HG03439 (cell line): ENCODE data around the gene NLE1.
"Not testable (repeated sequence)": the region's sequence is repeated elsewhere in the genome, so short reads cannot be mapped to it uniquely, and the experiment has no call there.

Source experiments
- ATAC-seq: cut with Tn5 transposase; IDR thresholded peaks from one replicate; pipeline ENCODE4 v1.9.1; 2021; ENCODE audit warnings: mild to moderate bottlenecking, moderate library complexity; ENCODE audit not compliant: unreplicated experiment

NLE1 gene

DNA sequence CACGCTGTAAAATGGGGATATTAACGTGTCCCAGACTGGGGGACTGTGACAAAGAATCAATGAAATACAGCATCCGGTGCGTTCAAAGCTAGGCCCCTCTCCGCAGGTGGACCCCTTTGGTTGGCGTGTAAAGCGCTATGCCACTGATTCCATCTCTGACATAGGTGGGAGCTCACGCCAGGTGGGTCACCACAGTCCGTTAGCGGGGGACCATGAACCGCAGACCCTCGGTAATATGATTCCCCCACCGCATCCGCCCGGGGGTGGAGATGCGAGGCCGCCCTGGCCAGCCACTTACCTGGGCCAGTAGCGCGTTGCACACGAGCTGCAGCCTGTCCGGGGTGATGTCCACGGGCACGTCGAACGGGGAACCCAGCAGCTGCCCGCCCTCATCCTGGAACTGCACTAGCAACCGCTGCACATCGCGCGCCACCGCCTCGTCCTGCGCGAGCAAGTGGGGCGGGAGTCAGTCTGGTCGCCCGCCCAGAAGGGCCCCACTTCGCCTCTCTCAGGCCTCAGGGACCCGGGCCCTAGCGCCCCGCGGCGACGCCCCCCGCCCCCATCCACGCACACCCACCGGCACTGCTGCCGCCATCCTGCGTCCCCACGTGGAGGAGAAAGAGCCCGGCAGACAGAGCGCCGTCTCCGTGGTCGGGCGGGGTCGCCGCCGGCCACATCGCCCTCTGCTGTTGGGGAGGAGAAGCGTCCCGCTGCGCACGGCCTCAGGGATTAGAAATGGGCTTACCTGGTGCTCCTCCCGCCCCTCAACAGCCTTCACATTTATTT, at the start of gene NLE1:
NLE1 (minus strand) TSS at position 623 of the 786 bp plus-strand sequence; CDS start at position 595, 28 bp downstream.
- peak; percentile 84 for ATAC-seq

DNA sequence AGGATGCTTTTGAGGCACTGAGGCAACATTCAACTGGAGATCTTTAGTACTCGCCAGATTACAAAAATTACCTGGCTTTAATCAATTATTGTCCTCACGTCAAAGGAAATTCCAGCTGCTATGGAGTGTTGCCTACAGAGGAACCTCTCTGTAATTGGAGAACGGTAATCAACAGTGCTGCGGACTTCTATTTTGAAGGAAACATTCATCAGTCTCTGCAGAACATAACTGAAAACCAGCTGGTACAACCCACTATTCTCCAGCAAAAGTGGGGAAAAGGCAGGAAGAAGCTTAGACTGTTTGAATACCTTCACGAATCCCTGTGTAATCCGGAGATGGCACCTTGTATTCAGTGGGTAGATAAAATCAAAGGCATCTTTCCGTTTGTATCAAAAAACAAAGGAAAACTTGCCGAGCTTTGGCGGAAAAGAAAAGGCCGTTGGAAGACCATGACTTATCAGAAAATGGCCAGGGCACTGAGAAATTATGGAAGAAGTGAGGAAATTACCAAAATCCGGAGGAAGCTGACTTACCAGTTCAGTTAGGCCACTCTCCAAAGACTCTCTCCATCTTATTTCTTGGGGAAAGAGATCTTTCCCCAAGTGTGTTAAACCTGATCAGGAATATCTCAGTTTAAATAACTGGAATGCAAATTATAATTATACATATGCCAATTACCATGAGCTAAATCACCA, 49.0 kb upstream of the NLE1 start:
- no peak for ATAC-seq

DNA sequence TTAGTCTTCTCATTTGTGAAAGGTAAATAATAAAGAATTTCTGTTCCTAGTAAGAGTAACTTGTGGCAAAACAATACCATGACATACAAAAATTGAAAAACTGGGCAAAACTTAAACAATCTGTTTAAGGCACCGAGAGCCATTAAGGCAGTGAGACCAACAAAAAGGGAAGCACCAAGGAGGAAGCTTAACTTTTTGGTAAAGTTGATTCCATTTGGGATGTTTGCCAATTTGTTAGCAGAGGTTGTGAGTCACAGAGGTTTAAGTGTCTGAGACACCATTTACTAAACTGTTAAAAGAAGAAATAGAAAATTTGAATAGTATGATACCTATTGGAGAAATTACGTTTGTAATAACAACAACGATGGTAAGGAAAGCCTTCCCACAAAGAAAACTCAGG, 47.2 kb upstream of the NLE1 start:
- ATAC-seq, result no peak

DNA sequence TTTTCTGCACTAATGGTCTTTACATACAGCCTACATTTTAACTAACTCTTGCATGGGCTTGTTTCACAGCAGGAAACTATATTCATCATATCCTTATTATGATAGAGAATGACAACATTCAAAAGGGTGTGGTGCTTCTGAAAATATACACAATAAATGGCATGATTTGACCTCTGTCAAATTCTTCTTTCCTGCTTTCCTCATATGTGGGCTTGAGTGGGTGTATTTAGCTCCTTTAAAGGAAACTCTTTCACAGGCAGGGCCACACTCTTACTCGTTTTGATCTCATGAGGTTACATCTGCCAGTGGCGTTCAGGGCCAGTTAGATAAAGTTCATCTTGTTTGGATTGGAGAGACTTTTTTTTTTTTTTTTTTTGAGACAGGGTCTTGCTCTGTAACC, 46.0 kb upstream of the NLE1 start:
- no peak for ATAC-seq

DNA sequence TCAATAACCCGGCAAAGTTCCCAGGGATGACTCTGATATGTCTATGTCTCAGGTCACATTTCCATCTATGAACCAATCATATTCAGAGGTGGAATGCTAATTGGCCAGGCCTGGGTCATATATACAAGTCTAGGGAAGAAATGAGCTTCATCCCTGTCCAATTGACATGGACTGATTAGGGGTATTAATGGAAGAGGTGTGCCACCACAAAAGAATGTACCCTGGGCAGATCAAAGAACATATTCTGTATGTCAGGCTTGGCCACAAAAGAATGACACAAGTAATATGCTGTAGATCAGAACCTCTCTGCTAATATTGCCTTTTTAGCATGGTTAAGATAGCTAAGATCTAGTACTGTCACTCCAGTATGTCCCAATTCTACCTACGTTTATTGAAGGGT, 45.4 kb upstream of the NLE1 start:
- no peak for ATAC-seq

DNA sequence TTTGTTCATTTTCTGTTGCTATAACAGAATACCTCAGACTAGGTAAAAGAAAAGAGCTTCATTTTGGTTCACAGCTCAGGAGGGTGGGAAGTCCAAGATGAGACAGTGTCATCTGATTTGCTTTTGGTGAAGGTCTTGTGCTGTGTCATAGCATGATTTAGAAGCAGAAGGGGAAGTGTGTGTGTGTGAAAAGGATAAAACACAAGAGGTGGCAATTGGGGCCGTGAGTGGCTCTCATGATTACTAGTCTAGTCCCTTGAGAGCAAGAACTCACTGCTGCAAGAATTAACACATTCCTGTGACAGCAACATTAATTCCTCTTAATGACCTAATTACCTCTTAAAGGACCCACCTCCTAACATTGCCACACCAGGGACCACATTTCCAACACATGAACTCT, 43.7 kb upstream of the NLE1 start:
- no peak for ATAC-seq

DNA sequence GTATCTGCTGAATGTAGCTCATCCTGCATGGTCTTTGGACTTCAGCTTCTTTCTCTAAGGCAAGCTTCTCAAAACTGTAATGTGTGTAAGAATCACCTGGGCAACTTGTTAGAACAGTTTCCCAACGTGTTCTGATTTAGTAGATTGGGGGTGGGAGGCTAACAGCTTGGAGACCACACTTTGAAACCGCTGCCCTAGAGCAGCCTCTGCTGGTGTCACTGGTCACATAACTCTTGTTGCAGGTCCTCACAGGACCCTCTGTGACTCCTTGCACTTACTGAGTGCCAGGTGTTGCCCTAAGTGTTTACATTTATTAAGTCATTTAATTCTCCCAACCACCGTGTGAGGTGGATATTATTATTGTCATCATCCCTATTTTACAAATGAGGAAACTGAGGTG, 42.2 kb upstream of the NLE1 start:
- ATAC-seq, result no peak

DNA sequence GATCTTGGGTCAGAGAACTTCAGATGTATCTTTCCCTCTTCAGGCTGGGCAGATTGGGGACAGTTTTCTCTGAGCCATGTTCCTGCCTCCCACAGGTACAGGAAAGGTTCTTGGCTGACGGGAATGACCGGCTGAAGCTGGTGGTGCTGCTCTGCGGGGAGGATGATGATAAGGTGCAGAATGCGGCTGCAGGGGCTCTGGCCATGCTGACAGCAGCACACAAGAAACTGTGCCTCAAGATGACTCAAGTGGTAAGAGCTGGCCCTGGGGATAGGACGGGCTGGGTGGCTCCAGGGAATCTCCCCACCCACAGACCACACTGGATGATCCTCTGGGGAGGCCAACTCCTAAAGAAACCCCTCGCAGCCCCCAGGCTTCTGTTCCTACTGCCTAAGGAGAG, 41.2 kb upstream of the NLE1 start:
- no peak for ATAC-seq

DNA sequence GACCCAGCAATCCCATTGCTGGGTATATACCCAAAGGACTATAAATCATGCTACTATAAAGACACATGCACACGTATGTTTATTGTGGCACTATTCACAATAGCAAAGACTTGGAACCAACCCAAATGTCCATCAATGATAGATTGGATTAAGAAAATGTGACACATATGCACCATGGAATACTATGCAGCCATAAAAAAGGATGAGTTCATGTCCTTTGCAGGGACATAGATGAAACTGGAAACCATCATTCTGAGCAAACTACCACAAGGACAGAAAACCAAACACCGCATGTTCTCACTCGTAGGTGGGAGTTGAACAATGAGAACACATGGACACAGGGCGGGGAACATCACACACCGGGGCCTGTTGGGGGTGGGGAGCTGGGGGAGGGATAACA, 37.3 kb upstream of the NLE1 start:
- ATAC-seq, result not testable (repeated sequence)

DNA sequence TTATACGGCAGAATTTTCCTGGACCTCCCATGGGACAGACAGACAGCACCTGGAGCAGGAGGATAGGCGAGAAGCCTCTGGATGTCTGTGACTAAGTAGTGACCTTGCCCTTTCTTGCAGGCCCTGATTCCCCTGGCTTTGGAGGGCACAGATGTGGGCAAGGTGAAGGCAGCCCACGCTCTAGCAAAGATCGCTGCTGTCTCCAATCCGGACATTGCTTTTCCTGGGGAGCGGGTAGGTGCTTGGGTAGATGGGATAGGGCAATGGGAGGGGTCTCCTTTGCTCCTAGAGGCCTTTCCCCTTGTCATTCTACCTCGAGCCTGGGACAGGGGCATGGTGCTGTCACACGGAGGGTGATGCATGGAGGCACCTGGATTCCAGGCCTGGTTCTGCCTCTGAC, 34.8 kb upstream of the NLE1 start:
- no peak for ATAC-seq

DNA sequence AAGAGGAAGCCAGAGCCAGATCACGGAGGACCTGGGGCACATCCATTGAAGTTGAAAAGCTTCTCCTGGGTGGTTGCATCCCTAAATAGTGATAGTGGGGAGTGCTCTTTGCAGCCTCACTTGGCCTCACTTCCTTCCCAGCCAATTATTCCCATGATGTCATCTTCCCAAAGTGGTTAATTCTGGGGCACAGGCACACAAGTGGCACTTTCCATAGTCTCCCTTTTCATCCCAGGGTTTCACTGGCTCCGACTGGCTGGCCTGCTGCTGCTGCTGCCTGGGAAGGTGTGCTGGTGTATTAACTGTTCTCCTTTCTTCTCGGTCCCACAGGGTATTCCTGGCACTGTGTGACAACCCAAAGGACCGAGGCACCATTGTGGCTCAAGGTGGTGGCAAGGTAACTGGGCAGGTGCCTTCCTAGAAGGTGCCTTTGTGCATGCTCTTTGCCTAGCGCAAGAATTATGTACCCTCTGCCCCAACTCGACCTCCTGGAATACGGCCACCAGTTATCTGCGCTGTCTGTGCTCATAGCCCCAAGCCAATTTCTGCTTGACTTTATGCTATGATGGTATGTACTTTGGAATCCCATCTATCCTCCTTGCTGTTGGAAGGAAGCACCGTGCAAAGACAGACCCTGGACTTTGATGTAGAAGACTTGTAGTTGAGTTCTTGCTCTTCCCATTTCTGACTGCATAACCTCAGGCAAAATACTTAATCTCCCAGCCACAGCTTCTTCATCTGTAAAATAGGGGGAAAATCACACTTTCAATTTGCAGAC, 33.7 kb upstream of the NLE1 start:
- no peak for ATAC-seq

DNA sequence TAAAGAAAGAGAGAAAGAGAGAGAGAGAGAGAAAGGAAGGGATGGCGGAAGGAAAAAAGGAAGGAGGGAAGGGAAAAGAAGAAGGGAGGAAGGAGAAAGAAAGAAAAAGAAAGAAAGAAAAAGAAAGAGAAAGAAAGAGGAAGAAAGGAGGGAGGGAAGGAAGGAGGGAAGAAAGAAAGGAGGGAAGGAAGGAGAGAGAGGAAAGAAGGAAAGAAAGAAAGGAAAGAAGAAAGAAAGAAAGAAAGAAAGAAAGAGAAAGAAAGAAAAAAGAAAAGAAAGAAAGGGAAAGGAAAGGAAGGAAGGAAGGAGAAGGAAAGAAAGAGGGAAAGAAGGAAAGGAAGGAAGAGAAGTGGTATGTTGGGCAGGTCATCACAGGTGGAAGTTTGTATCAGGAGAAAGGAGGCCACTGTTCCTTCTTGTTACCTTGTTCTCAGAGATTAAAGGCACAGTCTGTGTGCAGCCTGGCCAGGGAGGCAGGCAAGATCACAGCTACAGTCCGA, 32.8 kb upstream of the NLE1 start:
- no peak for ATAC-seq

DNA sequence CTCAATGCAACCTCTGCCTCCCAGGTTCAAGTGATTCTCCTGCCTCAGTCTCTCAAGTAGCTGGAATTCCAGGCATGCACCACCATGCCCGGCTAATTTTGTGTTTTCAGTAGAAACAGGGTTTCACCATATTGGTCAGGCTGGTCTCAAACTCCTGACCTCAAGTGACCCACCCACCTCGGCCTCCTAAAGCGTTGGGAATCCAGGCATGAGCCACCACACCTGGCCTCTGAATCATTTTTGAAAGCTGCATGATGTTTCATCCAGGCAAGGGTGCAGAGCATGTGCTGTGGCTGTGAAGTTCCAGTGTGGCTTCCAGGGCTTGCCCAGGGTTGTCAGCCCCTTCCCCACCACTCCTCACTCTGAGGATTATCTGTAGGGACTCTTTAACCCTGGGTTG, 30.2 kb upstream of the NLE1 start:
- not testable (repeated sequence) for ATAC-seq

DNA sequence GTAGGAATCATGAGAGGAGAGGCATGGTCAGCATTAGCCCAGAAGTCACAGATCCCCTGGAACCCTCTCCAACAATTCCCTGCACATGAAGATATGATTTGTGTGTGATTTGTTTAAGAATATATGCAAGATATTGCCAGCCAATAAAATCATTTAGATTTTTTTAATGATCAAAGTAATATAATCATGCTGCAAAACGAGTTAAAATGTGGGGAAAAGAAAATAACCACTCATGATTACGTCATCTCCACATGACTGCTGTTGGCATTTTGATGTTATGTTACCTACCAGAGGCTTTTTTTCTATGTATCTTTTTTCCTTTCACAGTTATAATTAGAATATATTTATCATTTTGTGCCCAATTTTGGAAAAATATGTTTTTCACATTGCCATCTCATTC, 29.7 kb upstream of the NLE1 start:
- ATAC-seq, result no peak

DNA sequence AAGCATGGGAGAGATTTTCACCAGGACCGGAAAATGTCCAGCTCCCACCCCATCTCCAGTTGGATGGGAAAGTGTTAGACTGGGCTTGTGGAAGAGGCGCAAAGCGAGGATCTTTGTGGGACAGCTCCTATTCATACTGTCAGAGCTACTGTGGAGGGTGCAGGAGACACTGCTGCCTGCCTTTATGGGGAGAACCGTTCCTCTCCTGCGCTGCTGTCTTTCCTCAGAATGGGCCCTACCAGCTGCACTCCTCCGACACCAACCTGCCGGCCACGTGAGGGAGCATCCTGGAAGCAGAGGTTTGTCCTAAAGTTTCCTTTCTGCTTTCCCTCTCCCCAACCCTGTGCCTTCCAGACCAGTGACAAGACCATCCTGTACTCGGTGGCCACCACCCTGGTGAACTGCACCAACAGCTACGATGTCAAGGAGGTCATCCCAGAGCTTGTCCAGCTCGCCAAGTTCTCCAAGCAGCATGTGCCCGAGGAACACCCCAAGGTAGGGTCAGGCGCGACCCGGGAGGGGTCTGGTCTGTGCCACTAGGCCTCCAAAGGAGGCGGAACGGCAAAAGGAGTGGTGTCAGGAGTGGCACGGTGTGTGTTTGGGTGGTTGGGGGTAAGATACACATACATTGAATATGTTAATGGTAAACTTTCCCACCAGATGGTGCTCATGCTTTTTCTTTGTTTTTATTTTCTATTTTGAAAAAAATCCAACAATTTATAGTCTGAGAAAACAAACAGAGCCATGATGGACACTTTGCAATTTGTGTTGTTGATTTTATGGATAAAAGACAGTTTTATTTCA, 29.1 kb upstream of the NLE1 start:
- no peak for ATAC-seq

DNA sequence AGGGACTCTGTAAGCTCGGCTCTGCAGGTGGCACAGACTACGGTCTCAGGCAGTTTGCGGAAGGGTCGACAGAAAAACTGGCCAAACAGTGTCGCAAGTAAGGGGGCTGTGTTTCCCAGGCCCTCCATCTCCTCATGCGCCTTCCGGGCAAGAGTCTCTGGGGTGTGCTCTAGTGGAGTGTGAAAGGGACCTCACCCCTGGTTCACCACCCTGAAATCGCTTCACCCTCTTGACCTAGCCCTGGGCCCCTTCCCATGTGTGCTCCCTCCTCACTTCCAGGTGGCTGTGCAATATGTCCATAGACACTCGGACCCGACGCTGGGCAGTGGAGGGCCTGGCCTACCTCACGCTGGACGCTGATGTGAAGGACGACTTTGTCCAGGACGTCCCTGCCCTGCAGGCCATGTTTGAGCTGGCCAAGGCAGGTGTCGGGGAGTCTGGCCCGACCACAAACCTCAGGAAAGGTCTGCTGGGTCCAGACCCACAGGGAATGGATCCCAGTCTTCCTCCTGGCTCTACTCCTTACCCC, 27.8 kb upstream of the NLE1 start:
- ATAC-seq, result no peak

DNA sequence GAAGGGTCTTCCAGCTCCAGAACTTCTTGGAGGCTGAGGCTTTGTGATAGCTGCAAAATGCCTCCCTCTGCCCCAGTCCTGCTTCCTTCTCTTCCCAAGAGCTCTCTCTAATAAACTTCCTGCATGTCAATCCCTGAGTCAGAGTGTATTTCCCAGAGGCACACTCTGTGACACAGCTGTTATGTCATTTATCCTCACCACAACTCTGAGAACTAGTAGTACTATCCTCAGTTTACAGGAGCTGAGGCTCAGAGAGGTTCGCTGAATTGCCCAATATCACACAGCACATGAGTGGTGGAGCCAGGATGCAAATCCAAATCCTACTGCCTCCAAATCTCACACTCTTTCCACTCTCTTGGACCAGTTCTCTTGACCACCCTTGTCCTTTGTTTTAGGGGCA, 25.6 kb upstream of the NLE1 start:
- no peak for ATAC-seq

DNA sequence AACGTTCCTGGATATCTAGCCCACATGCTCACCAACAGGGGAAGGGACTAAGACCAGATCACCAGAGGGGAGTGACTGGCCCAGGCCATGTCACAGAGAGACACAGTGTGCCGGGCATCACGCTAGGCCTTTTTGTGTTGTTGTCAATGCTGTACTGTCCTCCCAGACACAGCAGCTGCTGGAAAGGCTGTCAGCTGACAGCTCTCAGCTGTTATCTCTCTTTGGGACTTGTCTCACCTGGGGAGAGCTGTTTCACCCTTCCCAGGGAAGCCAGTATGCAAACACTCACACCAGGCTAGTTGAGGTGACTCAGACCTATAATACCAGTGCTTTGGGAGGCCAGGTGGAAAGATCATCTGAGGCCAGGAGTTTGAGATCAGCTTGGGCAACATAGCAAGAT, 24.9 kb upstream of the NLE1 start:
- no peak for ATAC-seq

DNA sequence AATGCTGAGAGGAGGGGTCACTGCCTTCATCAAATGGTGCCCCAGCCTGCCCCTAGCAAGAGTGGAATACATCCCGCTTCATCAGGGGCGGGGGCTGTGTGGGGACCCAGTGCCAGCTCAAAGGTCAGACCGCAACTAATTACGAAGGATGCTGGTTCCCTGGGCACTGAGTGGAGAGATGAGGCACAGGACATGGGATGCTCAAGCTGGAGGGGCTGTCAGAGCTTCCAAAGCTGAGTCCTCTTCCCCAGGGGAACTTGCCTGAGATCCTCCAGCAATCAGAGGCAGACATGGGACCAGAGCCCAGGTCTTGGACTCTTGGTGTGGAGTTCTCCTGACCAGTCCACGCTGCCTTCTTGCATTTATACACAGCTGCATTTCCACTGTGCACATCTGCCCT, 24.4 kb upstream of the NLE1 start:
- no peak for ATAC-seq

DNA sequence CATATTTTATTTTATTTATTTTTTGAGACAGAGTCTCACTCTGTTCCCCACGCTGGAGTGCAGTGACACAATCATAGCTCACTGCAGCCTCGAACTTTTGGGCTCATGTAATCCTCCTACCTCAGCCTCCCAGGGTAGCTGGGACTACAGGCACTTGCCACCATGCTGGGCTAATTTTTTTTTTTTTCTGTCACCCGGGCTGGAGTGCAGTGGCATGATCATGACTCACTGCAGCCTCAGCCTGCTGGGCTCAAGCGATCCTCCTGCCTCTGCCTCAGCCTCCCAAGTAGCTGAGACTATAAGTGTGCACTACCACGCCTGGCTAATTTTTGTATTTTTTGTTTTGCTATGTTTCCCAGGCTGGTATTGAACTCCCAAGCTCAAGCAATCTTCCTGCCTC, 22.6 kb upstream of the NLE1 start:
- no peak for ATAC-seq

DNA sequence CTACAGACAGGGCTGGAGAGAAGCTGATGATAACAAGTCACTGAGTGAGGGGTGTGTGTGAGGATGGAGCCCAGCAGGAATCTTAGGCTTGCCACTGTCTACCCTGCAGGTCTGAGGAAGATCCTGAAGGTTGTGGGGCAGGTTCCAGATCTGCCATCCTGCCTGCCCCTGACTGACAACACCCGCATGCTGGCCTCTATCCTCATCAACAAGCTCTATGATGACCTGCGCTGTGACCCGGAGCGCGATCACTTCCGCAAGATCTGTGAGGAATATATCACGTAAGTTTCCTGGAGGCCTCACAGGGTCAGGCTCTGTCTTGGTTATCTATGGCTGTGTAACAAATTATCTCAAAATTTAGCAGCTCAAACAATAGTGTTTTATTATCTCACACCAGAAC, 21.8 kb upstream of the NLE1 start:
- ATAC-seq, result no peak
